ACHN (cell line): ENCODE data around the gene TFRC.
"Not testable (repeated sequence)": the region's sequence is repeated elsewhere in the genome, so short reads cannot be mapped to it uniquely, and the experiment has no call there.

Experiments used
- DNase-seq: peaks from one replicate; pipeline ENCODE4 v3.0.0-alpha.2; 2015
- in situ Hi-C: cut with HindIII; loops from 2 replicates; pipeline ENCODE4 v1.10.0; 2017; ENCODE audit warnings: low sequenced_read_pairs, low pct_ligation_motif_present, low pct_unique_long_range_greater_than_20kb

The TFRC gene

DNA sequence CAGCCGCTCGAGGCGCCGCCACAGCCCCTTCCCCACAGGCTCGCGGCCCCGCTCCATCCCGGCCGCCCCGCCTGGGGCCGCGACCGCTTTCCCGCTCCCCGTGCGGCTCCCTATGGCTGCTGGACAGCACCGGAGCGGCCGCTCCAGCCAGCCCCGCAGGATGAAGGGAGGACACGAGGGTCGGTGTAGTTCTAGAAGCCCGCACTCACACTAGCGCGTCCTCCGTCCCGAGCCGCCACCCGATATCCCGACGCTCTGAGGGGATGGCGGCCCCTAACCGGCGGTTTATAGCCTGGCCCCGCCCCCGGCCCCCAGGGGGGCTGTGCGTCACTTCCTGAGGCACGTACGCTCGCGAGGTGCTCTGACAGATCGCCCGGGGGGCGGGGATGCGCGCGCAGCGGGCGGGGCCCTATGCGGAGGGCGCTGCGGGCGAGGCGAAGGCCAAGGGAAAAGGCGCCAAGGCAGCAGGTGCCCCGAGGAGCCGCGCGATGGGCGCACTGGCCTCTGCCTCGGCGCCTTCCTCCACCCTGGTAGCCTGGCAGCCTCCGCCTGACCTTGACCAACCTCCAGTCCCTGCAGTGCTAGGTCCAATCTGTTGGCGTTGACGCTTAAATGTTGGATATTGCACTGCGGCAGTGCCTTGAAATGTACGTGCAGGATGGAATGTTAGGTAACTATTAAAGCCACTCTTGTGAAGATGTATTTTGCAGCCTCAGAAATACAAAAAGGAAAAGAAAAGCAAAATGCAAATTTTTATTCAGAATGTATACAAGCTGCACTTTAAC lies at the start of gene TFRC:
Gene TFRC, minus strand, starts transcription at position 257 of the 785 bp plus-strand sequence. CDS start 4,991 bp downstream, outside the sequence.
- in situ Hi-C loops, result no loop called here
- DNase-seq, result peak; percentile 93

DNA sequence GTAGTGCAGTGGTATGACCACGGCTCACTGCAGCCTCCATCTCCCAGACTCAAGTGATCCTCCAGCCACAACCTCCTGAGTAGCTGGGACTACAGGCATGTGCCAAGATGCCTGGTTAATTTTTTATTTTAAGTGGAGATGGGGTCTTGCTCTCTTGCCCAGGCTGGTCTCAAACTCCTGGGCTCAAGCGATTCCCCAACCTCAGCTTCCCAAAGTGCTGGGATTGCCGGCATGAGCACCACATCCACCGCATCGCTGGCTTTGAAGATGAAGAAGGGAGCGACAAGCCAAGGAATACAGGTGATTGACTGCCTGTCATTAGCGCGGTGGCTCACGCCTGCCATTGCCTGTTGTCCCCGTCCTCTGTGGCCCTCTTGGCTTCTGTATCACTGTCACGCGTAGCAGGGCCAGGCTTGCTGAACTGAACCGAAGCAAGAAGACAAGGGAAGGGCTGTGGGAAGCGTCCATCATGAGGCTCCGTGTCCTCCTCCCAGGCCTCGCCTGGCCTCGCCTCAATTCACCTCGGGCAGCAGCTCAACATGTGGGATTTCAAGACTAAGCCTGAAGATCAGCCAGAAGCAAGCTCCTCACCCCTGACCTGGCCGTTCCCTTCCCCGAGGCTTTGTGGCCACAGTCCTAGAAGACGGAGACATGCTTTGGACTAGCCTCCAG lies 46.4 kb upstream of the TFRC start:
- in situ Hi-C loops, result no loop called here
- DNase-seq, result no peak

DNA sequence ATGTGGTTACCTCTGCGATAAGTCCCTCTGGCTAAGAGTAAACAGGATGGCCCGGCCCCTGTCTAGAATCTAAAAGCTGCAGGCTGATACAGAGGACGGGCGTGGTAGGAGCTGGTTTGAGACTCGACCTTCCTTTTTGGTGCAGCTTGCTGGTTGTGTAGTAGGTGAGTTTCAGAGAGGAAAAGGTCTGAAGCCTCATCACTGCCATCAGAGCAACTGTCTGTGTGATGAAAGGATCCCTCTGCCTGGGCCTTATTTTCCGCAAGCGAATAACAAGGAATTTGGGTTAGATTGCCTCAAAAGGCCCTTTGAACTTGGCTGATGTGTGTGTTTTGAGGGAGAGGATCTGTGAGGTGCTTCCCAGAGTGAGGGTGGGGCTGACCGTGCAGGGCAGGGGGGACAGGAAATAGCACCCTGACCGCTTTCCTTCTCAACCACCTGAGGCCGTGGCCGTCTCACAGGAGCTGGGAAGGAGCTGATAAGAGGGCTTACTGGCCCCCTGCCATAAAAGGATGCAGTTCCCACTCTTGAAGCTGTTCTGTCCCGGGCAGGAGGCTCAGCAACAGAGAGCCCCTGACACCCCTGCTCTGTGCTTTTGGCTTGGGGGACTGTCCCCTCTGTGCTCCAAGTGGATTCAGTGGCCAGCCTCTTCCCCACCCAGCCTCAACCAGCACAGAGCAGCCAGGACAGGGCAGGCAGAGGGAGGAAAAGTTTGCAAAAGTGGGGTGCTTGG lies 45.6 kb upstream of the TFRC start:
- in situ Hi-C loops, result no loop called here

GRCh38 chr3:196124608-196125007 lies 42.7 kb upstream of the TFRC start:
- no peak for DNase-seq
- in situ Hi-C loops, result no loop called here

More for the DNA sequence above, 45.6 kb upstream of the TFRC start:
- DNase-seq, result no peak

DNA sequence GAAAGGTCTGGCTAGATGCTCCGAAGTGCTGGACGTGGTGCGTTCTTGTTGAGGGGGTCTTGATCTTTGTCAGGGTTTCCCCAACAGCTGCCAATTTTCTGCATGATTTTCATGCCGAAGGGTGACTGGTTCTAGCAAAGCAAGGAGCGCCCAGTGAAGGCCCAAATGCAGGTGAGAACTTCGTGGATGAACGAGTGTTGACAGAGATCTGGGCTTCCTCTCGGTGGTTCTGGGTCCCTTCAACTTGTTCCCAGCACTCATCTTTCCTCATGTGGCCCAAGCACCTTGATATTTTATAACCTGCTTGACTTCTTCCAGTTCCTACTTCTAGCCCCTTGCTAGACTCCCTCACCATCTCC lies 40.8 kb upstream of the TFRC start:
- DNase-seq, result no peak
- in situ Hi-C loops, result no loop called here

DNA sequence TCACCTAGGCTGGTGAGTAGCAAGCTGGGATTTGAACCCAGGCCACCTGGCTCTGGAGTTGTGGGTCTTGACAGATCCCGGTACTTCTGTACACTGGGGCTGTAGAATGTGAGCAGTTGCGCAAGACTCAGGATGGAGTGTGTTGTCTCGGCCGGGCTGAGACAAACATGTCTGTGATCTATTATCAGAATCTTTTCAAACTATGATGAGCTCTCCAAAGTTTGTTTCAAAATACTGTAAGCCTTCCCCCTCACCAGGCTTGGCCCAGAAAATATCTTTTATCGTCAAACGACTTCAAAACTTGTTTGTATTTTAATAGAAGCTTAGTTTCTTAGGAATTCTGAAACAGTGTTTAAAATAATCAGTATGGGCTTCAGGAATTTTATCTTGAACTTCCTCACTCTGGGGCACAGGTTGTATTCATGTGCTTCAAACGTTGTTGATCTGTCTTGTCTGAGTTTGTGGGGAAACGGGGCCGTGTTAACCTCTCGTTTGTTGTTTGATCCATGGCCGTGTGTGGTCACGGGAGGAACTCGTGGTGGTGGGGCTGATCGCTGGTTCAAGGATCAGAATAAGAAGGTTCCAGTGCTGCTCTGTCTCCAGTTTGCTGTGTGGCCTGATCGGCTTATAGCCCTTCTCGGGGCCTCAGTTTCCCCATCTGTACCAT lies 40.3 kb upstream of the TFRC start:
- in situ Hi-C loops, result no loop called here
- DNase-seq, result no peak

GRCh38 chr3:196121066-196121465 lies 39.2 kb upstream of the TFRC start:
- in situ Hi-C loops, result no loop called here
- DNase-seq, result no peak

DNA sequence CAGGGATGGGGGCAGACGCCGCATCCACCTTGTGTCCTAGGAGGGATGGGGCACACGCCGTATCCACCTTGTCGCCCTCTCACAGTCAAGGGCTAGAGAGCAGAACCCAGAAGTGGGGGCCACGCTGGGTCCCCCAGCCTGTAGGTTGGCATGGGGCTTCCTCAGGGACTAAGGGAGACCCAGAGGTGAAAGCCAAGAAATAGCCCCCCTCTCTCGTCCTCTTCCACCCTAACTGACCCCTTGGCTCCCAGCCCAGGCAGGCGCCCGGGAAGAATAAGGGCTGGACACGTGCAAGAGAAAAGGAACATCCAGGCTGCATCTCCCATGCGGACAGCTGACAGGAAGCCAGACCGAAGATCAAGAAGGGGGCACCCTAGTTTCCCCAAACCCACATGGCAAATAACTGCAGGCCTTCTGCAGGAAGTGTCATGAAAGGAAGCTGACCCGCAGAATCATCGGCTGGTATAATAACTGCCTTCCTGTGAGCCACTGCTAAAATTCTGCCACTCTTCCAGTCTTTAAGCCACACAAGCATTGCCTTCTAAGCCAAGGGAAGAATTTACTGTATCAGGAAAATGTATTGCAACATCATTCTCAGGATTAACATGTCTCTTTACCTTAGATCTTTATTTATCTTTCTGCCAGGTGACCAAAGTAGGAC lies 38.5 kb upstream of the TFRC start:
- no peak for DNase-seq
- in situ Hi-C loops, result no loop called here

GRCh38 chr3:196117809-196118208 lies 35.9 kb upstream of the TFRC start:
- in situ Hi-C loops, result no loop called here
- DNase-seq, result no peak

DNA sequence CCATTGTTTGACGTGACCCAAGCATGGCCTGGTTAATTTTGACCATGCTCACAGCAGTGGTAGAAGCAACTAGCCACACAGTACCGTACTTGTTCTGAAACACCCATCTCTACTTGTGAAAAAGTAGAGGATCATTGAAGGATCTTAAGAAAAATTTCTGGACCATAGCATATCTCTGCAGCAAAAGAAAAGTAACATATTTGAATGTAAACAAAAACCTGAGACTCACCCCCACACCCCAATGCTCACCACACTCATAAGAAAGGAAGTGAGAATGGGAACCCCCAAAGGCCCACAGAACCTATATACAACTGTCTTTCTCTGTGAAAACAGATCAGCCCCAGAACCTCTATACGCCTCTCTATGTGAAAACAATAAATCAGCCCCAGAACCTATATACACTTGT lies 33.8 kb upstream of the TFRC start:
- in situ Hi-C loops, result no loop called here
- DNase-seq, result no peak

GRCh38 chr3:196111939-196112386 lies 30.1 kb upstream of the TFRC start:
- in situ Hi-C loops, result no loop called here
- DNase-seq, result no peak

DNA sequence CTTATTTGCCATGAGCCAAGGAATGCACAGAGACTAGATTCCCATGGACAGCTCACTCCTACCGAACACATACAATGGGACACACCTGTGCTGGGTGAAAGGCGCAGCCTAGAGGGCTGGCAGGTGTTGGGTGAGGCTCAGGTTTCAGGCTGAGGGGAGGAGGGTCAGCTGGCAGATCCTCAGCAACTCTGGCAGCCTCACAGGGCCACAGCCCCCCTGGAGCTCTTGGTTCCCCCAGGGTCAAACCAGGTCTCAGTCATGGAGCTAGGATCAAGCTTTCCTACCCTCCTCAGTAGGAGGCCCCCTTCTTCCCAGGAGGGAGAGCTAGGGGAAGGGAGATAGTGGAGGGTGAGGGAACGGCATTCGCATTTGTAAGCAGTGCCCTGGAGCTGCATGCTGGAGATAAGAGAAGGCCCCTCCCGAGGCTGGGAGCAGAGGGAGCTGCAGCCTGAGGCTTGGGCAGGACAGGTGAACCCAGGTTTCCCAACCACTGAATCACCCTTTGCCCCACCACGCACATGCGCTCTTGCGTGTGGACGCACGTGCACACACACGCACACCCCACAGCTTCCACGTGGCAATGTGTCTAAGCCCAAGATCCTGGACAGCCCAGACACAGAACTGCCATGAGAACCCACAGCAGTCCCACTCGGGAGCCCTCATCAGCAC lies 26.3 kb upstream of the TFRC start:
- no peak for DNase-seq
- in situ Hi-C loops, result no loop called here

GRCh38 chr3:196104707-196105106 lies 22.8 kb upstream of the TFRC start:
- in situ Hi-C loops, DNase-seq: not testable (repeated sequence)

DNA sequence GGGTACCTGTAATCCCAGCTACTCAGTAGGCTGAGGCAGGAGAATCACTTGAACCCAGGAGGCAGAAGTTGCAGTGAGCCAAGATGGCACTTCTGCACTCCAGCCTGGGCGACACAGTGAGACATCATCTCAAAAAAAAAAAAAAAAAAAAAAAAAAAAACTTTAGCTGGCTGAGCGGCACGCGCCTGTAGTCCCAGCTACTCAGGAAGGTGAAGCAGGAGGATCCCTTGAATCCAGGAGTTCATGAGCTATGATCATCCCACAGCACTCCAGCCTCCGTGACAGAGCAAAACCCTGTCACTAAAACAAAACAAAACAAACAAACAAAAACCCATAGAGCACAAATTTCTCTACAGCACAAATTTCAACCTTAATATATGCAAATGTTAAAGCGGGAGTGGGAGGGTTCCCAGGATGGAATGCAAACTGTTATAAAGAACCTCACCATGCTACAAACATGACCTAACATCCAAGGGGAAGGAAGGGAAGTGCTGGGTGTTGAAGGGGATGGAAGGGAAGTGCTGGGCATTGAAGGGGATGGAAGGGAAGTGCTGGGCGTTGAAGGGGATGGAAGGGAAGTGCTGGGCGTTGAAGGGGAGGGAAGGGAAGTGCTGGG lies 16.6 kb upstream of the TFRC start:
- in situ Hi-C loops, DNase-seq: not testable (repeated sequence)

- in situ Hi-C loops, result no loop called here
- DNase-seq, result no peak
These were observed 15.7 kb upstream of the TFRC start for GRCh38 chr3:196097373-196098154.

GRCh38 chr3:196096382-196096953 lies 14.6 kb upstream of the TFRC start:
- DNase-seq, result no peak
- in situ Hi-C loops, result no loop called here
